Endodermal cell (in vitro differentiated cells): ENCODE measurements around the gene PDGFC. TPM values are rescaled to one million over a fixed set of nuclear protein-coding genes. Genes with fewer than 3 reads are reported as not detected.
A peak's percentile ranks its signal among the peaks of the same experiment; 100 is the strongest.

Source experiments
- DNase-seq: peaks from one replicate; pipeline ENCODE4 v3.0.0-alpha.2; 2017
- H3K27ac ChIP-seq: 2 replicates; pipeline ENCODE4 v1.5.1; 2013; ENCODE audit warnings: mild to moderate bottlenecking, low read depth, low read length, moderate library complexity
- H3K27me3 ChIP-seq: 2 replicates; pipeline ENCODE4 v1.6.1; 2013; ENCODE audit warnings: mild to moderate bottlenecking, low read length, moderate library complexity; ENCODE audit not compliant: insufficient read depth, control insufficient read depth, poor library complexity, severe bottlenecking
- H3K36me3 ChIP-seq: 2 replicates; pipeline ENCODE4 v1.7.0; 2013; ENCODE audit warnings: mild to moderate bottlenecking, low read length, moderate library complexity; ENCODE audit not compliant: control insufficient read depth, insufficient read depth
- H3K4me1 ChIP-seq: one replicate; pipeline ENCODE4 v1.7.0; 2013; ENCODE audit warnings: low read length; ENCODE audit not compliant: control insufficient read depth, insufficient read depth
- H3K4me3 ChIP-seq: 2 replicates; pipeline ENCODE4 v1.5.1; 2013; ENCODE audit warnings: mild to moderate bottlenecking, low read length, moderate library complexity
- H3K9ac ChIP-seq: 2 replicates; pipeline ENCODE4 v1.6.1; 2013; ENCODE audit warnings: mild to moderate bottlenecking, low read length, moderate library complexity; ENCODE audit not compliant: poor library complexity, severe bottlenecking; ENCODE audit errors: extremely low read depth
- H3K9me3 ChIP-seq: 2 replicates; pipeline ENCODE4 v1.6.1; 2013; ENCODE audit warnings: mild to moderate bottlenecking, low read length, moderate library complexity; ENCODE audit not compliant: control insufficient read depth
- H3K27ac Mint-ChIP-seq: 2 replicates; pipeline ENCODE4 v1.8.0; 2020; ENCODE audit warnings: mixed read lengths
- H3K27me3 Mint-ChIP-seq: 2 replicates; pipeline ENCODE4 v1.8.0; 2021; ENCODE audit warnings: mild to moderate bottlenecking, mixed read lengths; ENCODE audit not compliant: insufficient read depth
- H3K36me3 Mint-ChIP-seq: 2 replicates; pipeline ENCODE4 v1.8.0; 2020; ENCODE audit warnings: low read depth, mixed read lengths
- H3K4me1 Mint-ChIP-seq: 2 replicates; pipeline ENCODE4 v1.8.0; 2020; ENCODE audit warnings: mixed read lengths
- H3K4me3 Mint-ChIP-seq: 2 replicates; pipeline ENCODE4 v1.8.0; 2020; ENCODE audit warnings: mild to moderate bottlenecking, moderate library complexity, mixed read lengths
- H3K9me3 Mint-ChIP-seq: 2 replicates; pipeline ENCODE4 v1.8.0; 2020; ENCODE audit warnings: mild to moderate bottlenecking, mixed read lengths
- CTCF ChIP-seq: fragments of 200-600 bp; sonication (generic); conservative IDR thresholded peaks from 2 replicates; pipeline ENCODE4 v1.5.0; 2021; ENCODE audit warnings: antibody characterized with exemption, mild to moderate bottlenecking
- WGBS, 2 experiments: methylation state at CpG; one replicate each; pipeline versions ENCODE4 v1.1.5 to v1.1.7; 2013; ENCODE audit warnings: missing lambda C conversion rate in 2 of 2, mixed read lengths in 1 of 2; ENCODE audit not compliant: insufficient coverage in 1 of 2, insufficient read length in 1 of 2; 5-methylcytosine and 5-hydroxymethylcytosine counted together
- total RNA-seq, 2 donors: library from RNA; stranded (reverse); fragmentation: NEBNext Ultra II Directional in 1 of 2; extraction: Animal tissue kit (Norgen Biotek cat#: 25700) in 1 of 2; gene quantifications; 2 replicates in 1 of 2; 3 replicates in 1 of 2; pipeline ENCODE4 v1.2.1, GENCODE V29; 2021

PDGFC gene
- total RNA-seq, 2 donors from 2014 or later = 5.5 to 6.8 TPM

- Mint-ChIP-seq H3K4me3 (no peak overlapping the region), H3K36me3 (no peaks in the 10 kb centered on the region), H3K9me3 (no peaks in the 10 kb centered on the region), H3K27me3 (no peaks in the 10 kb centered on the region), H3K27ac (no peak overlapping the region), H3K4me1 (peaks cover 10% of the 10 kb centered on the region)
- H3K4me1 ChIP-seq = no peaks in the 10 kb centered on the region
- TF ChIP-seq CTCF = no peak
- H3K27ac ChIP-seq = no peak overlapping the region
- H3K36me3 ChIP-seq = no peaks in the 10 kb centered on the region
- no peaks in the 10 kb centered on the region for H3K27me3 ChIP-seq
- DNase-seq = no peak
- no peak overlapping the region for H3K9ac ChIP-seq
- no peaks in the 10 kb centered on the region for H3K9me3 ChIP-seq
- H3K4me3 ChIP-seq = no peak overlapping the region
- 93 to 94% methylated on average over 3 to 4 of the region's 4 CpGs for WGBS, 2 experiments
Observed at GRCh38 chr4:156773648-156774357, 197.8 kb downstream of the PDGFC start.

DNA sequence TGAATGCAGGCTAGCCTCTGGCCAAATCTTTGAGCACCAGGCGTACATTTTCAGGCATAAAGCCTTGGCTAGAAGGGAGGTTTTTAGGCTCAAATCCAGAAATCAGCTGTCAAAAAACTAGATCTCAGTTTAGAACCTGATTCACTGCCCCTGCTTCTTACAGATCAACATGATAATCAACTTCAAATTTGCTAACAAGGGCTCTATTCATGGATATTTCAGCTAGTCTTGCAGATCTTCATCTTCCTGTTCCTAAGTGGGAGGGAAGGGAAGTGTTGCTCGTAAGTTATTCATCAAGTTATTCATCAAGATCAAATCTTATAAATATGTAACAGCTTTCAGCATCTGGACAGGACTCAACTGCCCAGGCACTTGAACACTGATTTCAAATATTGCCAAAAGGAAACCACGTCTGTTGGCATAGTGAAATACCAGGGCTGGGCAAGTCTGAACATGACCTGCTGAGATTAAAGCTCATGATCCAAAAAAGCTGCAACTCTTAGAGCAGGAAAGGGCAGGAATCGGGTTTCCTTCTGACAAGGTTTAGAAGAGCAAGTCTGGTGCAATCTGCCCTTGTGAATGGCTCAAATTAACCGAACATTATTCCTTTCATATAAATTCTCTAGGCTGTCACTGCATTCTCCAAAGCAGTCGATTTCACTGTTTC, 200.3 kb downstream of the PDGFC start:
- no peaks in the 10 kb centered on the region for H3K4me1 ChIP-seq
- no peak for TF ChIP-seq CTCF
- Mint-ChIP-seq H3K27ac (peak overlapping the region; percentile 13), H3K27me3 (no peaks in the 10 kb centered on the region), H3K4me3 (no peak overlapping the region), H3K4me1 (peaks cover 10% of the 10 kb centered on the region), H3K9me3 (no peaks in the 10 kb centered on the region), H3K36me3 (no peaks in the 10 kb centered on the region)
- peak overlapping the region; percentile 78 for H3K27ac ChIP-seq
- no peak overlapping the region for H3K4me3 ChIP-seq
- WGBS, 2 experiments = 62 to 79% methylated on average over 3 to 5 of the region's 6 CpGs
- no peaks in the 10 kb centered on the region for H3K9me3 ChIP-seq
- no peaks in the 10 kb centered on the region for H3K36me3 ChIP-seq
- H3K27me3 ChIP-seq = no peaks in the 10 kb centered on the region
- no peak overlapping the region for H3K9ac ChIP-seq
- DNase-seq = no peak

GRCh38 chr4:156770140-156770539, 201.5 kb downstream of the PDGFC start:
- 87% methylated on average over 2 of the region's 2 CpGs; no CpG with 5 or more reads in 1 of the 2 experiments for WGBS, 2 experiments
- Histone ChIP-seq H3K9me3 (no peaks in the 10 kb centered on the region), H3K27ac (no peak overlapping the region), H3K4me3 (no peak overlapping the region), H3K36me3 (no peaks in the 10 kb centered on the region), H3K9ac (no peak overlapping the region), H3K4me1 (no peaks in the 10 kb centered on the region), H3K27me3 (no peaks in the 10 kb centered on the region)
- Mint-ChIP-seq H3K4me1 (peaks cover 10% of the 10 kb centered on the region), H3K36me3 (no peaks in the 10 kb centered on the region), H3K9me3 (no peaks in the 10 kb centered on the region), H3K4me3 (no peak overlapping the region), H3K27ac (no peak overlapping the region), H3K27me3 (no peaks in the 10 kb centered on the region)
- DNase-seq = no peak
- no peak for TF ChIP-seq CTCF
